ENCODE results near the gene NRIP2.

The NRIP2 gene

DNA sequence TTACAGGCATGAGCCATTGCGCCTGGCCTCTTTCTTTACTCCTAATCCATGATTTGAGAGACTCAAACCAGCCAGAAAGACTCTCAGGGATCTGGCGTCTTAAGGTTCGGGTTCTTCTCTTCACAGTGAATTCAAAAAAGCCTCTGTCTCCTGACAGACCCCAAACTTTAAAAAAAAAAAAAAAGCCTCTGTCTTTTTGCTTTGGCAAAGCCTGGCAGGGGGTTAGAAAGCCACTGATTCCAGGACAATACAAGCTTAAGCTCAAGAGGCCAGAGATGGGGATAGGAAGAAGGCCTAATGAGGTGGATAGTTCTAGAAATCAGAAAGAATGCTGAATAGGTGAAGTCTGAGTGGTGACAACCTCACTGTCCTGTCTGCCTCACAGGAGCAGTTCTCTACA lies 8.8 kb downstream of the NRIP2 start:
- Histone ChIP-seq H3K27me3 (no peaks in the 10 kb centered on the region), H3K4me1 (no peaks in the 10 kb centered on the region), H3K36me3 (peaks cover 71 to 99% (median 72%) of the 10 kb centered on the region in 3 donors), H3K27ac (no peak overlapping the region), H3K4me3 (no peak overlapping the region), H3K9me3 (no peaks in the 10 kb centered on the region)
- TF ChIP-seq, protein P1, sequence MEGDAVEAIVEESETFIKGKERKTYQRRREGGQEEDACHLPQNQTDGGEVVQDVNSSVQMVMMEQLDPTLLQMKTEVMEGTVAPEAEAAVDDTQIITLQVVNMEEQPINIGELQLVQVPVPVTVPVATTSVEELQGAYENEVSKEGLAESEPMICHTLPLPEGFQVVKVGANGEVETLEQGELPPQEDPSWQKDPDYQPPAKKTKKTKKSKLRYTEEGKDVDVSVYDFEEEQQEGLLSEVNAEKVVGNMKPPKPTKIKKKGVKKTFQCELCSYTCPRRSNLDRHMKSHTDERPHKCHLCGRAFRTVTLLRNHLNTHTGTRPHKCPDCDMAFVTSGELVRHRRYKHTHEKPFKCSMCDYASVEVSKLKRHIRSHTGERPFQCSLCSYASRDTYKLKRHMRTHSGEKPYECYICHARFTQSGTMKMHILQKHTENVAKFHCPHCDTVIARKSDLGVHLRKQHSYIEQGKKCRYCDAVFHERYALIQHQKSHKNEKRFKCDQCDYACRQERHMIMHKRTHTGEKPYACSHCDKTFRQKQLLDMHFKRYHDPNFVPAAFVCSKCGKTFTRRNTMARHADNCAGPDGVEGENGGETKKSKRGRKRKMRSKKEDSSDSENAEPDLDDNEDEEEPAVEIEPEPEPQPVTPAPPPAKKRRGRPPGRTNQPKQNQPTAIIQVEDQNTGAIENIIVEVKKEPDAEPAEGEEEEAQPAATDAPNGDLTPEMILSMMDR (IDR thresholded peaks at IDR 0.05) = no peak
- intact Hi-C loops (cut with DNase I; ENCODE audit: low total_unique reads) = no loop called here
- DNase-seq = no peak

DNA sequence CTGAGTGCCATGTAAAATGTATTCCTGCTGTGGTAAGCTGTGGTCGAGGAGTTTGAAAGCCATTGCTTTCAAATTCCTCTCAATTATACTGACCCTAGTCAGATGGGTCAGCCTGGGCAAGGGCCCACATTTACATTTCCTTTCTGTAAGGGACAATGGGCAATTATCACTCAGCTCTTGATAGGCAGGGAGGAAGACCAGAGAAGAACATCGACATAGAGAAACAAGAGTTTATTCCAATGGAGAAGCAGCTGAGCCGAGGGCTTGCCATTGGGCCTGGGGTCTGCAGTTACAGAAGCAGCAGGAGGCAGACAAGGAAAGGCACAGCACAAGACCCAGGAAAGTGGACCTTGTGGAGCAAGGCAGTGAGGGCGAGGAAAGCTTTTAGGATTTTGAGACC lies 9.7 kb downstream of the NRIP2 start:
- TF ChIP-seq, protein P1 (IDR thresholded peaks at IDR 0.05) = no peak
- DNase-seq = no peak
- H3K36me3 ChIP-seq = peaks cover 71 to 100% (median 80%) of the 10 kb centered on the region in 3 donors
- H3K4me3 ChIP-seq = no peak overlapping the region
- H3K27ac ChIP-seq = no peak overlapping the region
- no peaks in the 10 kb centered on the region for H3K27me3 ChIP-seq
- intact Hi-C loops (cut with DNase I; ENCODE audit: low total_unique reads) = no loop called here
- no peaks in the 10 kb centered on the region for H3K4me1 ChIP-seq
- no peaks in the 10 kb centered on the region for H3K9me3 ChIP-seq

DNA sequence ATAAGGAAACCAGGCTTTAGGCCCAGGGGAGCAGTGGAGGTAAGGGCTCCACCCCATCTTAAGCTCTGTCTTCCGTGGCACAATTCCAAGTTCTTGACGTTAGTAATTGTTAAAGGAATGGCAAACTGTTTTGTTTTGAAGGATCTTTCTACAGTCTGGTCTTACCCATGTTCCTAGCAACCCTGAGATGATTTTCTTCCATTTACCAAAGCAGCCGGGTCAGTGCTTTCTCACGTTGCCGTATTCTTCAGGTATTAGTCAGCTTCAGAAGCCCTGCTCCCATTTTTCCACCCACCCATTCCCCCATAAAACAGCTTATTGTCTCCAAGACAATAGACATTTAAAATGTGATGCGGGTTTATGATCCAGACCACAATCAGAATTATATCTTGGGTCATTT lies 10.3 kb downstream of the NRIP2 start:
- H3K9me3 ChIP-seq = no peaks in the 10 kb centered on the region
- TF ChIP-seq, protein P1 (IDR thresholded peaks at IDR 0.05) = no peak
- no peak overlapping the region for H3K4me3 ChIP-seq
- H3K27me3 ChIP-seq = no peaks in the 10 kb centered on the region
- intact Hi-C loops (cut with DNase I; ENCODE audit: low total_unique reads) = no loop called here
- DNase-seq = no peak
- peaks cover 70 to 100% (median 84%) of the 10 kb centered on the region in 3 donors for H3K36me3 ChIP-seq
- no peaks in the 10 kb centered on the region for H3K4me1 ChIP-seq
- H3K27ac ChIP-seq = no peak overlapping the region

DNA sequence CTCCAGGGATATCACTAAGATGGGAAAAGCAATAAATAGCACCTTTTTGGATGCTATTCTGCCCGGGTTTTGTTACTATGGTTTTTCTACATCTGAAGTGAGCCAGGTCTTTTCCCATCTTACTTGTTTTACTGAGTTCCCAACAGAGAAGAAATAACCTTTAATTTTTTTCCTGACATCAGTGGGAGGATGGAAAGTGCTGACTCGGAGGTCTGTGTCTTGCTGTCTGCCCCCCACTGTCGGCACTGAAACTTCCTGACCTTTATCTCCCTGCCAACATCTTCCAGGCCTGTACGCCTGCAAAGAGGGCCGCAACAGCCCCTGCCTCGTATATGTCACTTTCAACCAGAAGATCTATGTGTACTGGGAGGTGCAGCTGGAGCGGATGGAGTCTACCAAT lies 11.4 kb downstream of the NRIP2 start:
- no peak for DNase-seq
- H3K4me3 ChIP-seq = no peak overlapping the region
- H3K27me3 ChIP-seq = no peaks in the 10 kb centered on the region
- no peak overlapping the region for H3K27ac ChIP-seq
- no peaks in the 10 kb centered on the region for H3K4me1 ChIP-seq
- H3K9me3 ChIP-seq = no peaks in the 10 kb centered on the region
- H3K36me3 ChIP-seq = peaks cover 69 to 100% (median 89%) of the 10 kb centered on the region in 3 donors
- intact Hi-C loops (cut with DNase I; ENCODE audit: low total_unique reads) = no loop called here
- TF ChIP-seq, protein P1 (IDR thresholded peaks at IDR 0.05) = no peak

GRCh38 chr12:2820432-2820831 lies 14.4 kb downstream of the NRIP2 start:
- DNase-seq = no peak
- Histone ChIP-seq H3K36me3 (peaks cover 51 to 92% (median 69%) of the 10 kb centered on the region in 3 donors), H3K27me3 (no peaks in the 10 kb centered on the region), H3K4me3 (no peak overlapping the region), H3K27ac (no peak overlapping the region), H3K4me1 (no peaks in the 10 kb centered on the region), H3K9me3 (no peaks in the 10 kb centered on the region)
- intact Hi-C loops (cut with DNase I; ENCODE audit: low total_unique reads) = no loop called here
- TF ChIP-seq, protein P1 (IDR thresholded peaks at IDR 0.05) = no peak

GRCh38 chr12:2819810-2820209 lies 15.0 kb downstream of the NRIP2 start:
- no peaks in the 10 kb centered on the region for H3K27me3 ChIP-seq
- H3K4me3 ChIP-seq = no peak overlapping the region
- H3K36me3 ChIP-seq = peaks cover 45 to 86% (median 63%) of the 10 kb centered on the region in 3 donors
- TF ChIP-seq, protein P1 (IDR thresholded peaks at IDR 0.05) = no peak
- H3K4me1 ChIP-seq = peaks cover 0 to 1% (median 0%) of the 10 kb centered on the region in 4 donors
- no peaks in the 10 kb centered on the region for H3K9me3 ChIP-seq
- intact Hi-C loops (cut with DNase I; ENCODE audit: low total_unique reads) = no loop called here
- no peak overlapping the region for H3K27ac ChIP-seq
- DNase-seq = no peak

All from tibial artery (tissue), 4 donors.